Frontal cortex (tissue), 4 donors: ENCODE data around the gene MSTN. TPM values are rescaled to one million over a fixed set of nuclear protein-coding genes. Genes with fewer than 3 reads are reported as not detected.

Experiments
- DNase-seq, 2 donors: peaks; one replicate each; pipeline ENCODE4 v3.0.0; 2012; ENCODE audit warnings: low spot score in 2 of 2
- FAIRE-seq: peaks from 2 replicates; lab custom pipeline; 2012; peaks lifted over from hg19 to GRCh38; lab: Jason Lieb, UNC
- total RNA-seq: library from RNA; depleted of rRNA; stranded (reverse); fragments of >200 nt; gene quantifications from one replicate; pipeline ENCODE4 v1.2.3, GENCODE V29; 2014
- donor health status: control.
- donor health status: control.
- donor health status: control.

MSTN gene
- total RNA-seq: 0.82 TPM

- FAIRE-seq (no peak), DNase-seq (no peak)
Observed at GRCh38 chr2:190062601-190063000, at the start of gene MSTN. TSS of gene MSTN (minus strand) at chr2:190062729. CDS start at chr2:190062596, 133 bp downstream.

DNA sequence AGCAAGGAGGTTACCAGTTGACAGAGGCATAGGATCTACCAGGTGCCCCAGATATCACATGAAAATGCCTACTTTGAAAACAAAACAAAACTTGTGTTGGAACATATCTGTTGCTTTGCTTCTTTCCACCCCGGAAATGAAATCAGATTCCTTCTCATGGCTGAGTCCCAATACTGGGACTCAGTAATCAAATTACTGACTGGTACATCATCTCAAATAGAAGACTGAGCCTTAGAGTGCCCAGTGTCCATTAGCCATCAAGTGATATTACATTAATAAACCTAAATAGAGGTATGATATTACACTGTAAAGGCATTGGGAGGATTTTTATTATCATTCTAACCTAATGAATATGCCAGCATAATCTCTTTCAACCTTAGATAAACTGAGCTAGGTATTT is 48.6 kb upstream of the MSTN start:
- DNase-seq: no peak
- FAIRE-seq: no peak

GRCh38 chr2:190110699-190111098 is 48.2 kb upstream of the MSTN start:
- DNase-seq: no peak

DNA sequence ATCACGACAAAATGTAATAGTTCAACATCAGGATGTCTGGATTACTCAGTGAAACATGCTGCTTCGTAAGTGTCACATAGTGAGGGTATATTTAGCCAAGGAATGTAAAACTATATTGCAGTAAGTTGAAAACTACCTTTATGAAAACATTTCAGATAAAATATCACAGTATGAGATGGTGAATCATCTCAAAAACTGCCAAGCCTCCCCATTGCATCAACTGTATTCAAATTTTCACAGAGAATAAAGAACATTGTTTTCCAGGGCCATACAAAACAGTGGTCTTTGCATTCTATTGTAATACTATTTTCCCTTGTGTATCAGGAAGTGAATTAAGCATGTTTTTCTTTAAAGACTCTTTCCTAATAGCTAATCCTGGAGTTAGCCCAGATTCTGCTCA is 47.6 kb upstream of the MSTN start:
- FAIRE-seq: no peak
- no peak for DNase-seq

More at GRCh38 chr2:190110699-190111098, 48.2 kb upstream of the MSTN start:
- FAIRE-seq: no peak

DNA sequence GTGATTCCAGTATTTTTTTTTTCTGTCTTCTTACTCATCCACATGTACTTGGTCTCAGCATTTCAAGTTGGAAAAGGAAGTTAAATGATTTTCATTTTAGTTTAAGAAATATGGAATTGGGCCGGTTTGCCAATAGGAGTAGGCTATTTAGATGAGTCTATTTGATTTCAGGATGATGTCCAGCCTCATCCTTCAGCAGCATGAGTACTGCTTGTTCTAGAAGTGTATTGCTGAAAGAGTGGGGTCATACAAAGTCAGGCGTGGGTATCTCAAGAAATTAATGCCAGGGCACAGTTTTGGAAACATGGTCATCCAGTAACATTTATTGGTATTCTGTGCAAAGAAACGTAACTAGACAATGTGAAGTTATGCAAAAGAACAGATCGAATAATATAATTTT is 44.9 kb upstream of the MSTN start:
- no peak for FAIRE-seq
- no peak for DNase-seq

GRCh38 chr2:190106783-190107182 is 44.3 kb upstream of the MSTN start:
- FAIRE-seq: no peak
- no peak for DNase-seq

- no peak for DNase-seq
- FAIRE-seq: no peak
Observed at GRCh38 chr2:190105554-190105953, 43.0 kb upstream of the MSTN start.

- FAIRE-seq: no peak
- DNase-seq: no peak
Observed at GRCh38 chr2:190103144-190103543, 40.6 kb upstream of the MSTN start.

DNA sequence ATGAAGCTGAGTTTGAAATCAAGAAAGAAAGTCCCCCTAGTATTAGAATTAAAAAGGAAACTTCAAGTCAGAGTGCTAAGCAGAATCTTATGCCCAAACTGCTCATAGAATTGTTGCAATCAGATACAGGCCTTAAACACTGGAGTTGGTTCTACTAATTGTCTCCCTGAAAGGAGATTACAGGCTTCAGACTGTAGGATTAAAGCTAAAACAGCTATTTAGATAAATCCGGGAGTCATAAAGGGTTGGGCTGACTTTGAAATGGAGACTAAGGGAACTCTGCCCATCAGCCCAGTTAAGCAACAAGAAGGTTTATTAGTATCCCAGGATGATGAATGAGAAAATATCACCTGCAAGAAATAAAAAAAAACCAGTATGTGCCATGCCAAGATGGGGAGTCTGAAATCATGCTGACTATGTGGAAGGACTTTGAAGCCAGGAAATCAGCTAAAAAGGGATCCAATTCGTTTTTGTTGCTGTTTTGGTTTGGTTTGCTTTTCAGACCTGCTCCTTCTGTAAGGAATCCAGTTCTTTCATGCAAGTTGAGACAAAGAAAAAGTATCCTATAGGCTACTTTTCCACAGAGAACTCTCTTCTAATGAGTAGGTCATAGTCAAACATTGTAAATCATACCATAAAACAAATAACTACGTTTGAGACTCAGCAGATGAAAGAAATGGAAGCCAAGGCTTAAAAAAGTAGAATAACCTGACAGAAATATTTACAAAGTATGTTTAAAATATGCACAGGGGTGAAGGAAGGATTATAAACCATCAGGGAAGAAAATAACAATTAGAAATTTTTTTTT is 37.6 kb upstream of the MSTN start:
- DNase-seq: no peak
- FAIRE-seq: no peak

DNA sequence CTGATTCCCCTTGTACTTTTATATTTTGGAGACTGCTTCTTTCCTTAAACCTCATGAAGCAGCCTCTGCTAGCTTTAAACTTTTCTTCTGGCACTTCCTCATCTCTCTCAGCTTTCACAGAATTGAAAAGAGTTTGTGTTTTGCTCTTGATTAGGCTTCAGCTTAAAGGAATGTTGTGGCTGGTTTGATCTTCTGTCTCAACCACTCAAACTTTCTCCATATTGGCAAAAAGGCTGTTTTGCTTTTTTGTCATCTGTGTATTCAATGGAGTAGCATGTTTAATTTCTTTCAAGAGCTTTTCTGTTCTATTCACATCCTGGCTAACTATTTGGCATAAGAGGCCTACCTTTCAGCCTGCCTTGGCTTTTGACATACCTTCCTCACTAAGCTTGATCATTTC is 36.3 kb upstream of the MSTN start:
- no peak for FAIRE-seq
- no peak for DNase-seq

DNA sequence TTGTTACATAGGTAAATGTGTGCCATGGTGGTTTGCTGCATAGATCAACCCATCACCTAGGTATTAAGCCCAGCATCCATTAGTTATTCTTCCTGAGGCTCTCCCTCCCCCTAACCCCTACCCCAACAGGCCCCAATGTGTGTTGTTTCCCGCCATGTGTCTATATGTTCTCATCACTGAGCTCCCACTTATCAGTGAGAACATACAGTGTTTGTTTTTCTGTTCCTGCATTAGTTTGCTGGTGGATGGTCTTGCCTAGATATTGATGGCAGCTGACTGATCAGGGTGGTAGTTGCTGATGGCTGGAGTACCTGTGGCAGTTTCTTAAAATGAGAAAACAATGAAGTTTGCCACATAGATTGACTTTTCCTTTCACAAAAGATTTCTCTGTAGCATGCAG is 34.6 kb upstream of the MSTN start:
- FAIRE-seq (no peak), DNase-seq (no peak)

DNA sequence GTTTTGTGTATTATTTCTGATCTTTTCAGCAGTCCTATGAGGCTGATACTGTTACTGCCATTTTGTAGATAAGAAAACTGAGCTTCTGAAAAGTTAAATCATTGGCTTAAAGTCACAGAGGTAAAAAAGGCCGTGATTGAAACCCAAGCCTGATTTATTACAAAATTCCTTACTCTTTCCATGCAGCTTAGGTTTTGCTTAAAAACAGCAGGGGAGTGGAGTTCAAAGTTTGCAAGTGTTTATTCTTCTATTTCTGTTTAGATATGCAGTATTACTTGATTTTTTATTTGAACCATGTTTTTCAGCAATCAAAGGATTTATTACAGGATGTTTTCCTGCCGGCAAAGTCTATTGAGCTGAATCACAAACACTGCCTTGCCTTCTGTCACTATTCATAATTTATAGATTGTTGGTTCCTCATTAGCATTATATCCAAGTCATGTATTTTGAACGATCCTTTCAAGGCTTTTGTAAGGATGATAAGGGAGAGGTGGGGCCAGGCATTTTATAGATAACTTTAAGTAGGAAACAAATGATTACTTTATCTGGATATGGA is 31.9 kb upstream of the MSTN start:
- FAIRE-seq: no peak
- DNase-seq: no peak

GRCh38 chr2:190093793-190094192 is 31.3 kb upstream of the MSTN start:
- DNase-seq (no peak), FAIRE-seq (no peak)

GRCh38 chr2:190090148-190090547 is 27.6 kb upstream of the MSTN start:
- no peak for FAIRE-seq
- DNase-seq: no peak

DNA sequence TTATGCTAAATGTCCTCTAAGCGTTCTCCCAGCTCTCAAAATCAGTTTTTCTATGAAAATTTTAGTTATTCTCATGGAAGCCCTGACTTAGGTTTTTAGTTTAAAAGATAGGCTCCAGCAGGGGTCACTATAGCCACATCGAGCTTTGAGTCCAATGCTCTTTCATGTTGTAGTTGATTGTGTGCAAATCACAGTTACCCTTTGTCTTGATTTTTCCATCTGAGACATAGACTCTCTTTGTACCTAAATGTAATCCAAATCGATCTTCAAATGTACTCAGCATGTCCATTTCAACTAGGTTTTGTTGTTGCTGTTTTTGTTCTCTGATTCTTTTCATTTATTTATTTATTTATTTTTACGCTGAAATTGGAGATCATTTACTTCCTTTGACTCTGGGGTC is 26.4 kb upstream of the MSTN start:
- peak; percentile 24 to 29 for DNase-seq
- peak; percentile 99 for FAIRE-seq

- FAIRE-seq: no peak
- no peak for DNase-seq
Observed at GRCh38 chr2:190084704-190085103, 22.2 kb upstream of the MSTN start.

DNA sequence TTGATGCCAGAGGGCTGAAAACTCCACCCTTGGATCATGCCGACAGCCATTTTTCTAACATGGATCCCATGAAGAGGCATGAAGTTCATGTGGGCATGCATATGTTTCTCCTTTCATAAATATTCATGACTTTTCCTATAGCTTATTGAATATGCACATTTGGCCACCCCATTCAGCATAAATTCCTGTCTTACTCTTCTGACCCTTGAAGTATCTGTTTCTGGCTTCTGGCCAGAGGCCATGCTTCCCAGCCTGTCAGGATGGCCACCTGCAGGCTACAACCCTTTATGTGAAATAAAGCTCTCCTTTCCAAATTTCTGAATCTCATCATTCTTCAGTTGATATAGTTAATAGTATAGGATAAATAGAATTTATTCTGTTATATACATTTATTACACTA is 19.6 kb upstream of the MSTN start:
- DNase-seq (no peak), FAIRE-seq (no peak)

- DNase-seq (no peak), FAIRE-seq (no peak)
Observed at GRCh38 chr2:190080527-190081049, 18.1 kb upstream of the MSTN start.

DNA sequence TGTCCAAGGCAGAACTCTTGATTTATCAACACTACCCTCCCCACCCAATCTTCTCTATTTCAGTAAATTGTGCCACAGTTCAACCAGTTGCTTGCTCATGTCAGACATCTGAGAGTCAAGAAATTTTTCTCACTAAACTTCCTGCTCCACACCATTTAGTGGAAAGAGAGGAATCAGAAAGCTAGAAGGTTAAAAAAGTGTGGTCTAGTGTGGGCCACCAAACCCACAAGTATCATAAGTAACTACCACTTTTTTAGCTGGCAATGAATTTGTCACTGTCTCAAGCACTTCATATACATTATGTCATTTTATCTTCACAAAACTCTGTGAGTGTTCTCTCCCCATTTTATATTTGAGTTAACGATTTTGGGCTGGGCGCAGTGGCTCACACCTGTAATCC is 16.6 kb upstream of the MSTN start:
- FAIRE-seq (no peak), DNase-seq (no peak)

DNA sequence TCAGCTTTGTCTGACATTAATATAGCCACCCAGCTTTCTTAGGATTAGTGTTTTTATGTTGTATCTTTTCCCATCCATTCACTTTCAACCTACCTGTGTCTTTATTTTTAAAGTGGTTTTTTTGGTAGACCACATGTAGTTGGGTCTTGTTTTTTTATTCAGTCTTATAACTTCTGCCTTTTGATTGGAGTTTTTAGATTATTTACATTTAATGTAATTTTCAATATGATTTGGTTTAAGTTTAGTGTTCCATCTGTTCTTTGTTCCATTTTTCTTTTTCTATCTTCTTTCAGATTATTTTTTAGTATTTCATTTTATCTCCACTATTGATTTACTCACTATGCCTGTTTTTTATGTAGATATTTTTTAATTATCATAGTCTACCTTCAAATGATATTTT is 13.1 kb upstream of the MSTN start:
- no peak for DNase-seq
- FAIRE-seq: peak; percentile 54

DNA sequence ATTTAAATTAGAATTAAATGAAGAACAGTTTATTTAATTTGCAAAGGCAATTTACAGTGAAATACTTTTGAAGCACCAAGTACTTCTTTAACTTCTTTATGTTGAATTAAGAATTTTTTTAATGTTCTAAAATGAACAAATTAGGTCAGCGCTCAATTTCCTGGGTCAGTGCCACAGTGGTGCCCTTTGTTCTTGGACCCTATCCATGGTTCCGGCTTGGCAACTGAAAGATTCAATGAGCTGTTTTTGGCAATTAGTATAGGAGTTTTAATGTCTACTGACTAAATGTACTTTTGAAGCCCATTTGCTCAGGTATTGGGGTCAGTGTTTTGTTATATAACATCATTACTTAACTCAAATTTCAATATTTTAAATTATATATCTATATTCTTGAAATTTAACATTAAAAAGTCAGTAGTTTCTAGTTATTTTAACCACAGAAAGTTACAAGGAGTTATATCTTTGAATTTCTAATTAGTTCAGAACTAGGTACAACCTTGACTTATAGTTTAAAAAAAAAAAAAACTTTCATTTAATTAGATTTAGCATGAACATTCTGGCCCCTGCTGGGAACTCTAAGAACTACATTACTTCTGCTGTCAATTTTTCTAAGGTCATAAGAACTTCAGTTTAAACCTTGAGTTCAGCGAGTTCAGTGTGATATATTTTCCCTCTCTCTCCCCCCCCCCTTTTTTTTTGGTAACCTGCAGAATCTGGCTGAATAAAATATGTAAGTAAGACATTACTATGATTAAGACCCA is 7.6 kb upstream of the MSTN start:
- peak in 1 of 2 donors; percentile 10 for DNase-seq
- peak; percentile 96 for FAIRE-seq
